Ectodermal cell (in vitro differentiated cells): ENCODE data around the gene TMPRSS13.

Source experiments
- H3K27ac ChIP-seq: 2 replicates; pipeline ENCODE4 v1.7.0; 2013; ENCODE audit warnings: mild to moderate bottlenecking, low read depth, low read length; ENCODE audit not compliant: insufficient read depth, poor library complexity, severe bottlenecking
- H3K27me3 ChIP-seq: 2 replicates; pipeline ENCODE4 v1.7.0; 2013; ENCODE audit warnings: mild to moderate bottlenecking, low read length; ENCODE audit not compliant: insufficient read depth, control insufficient read depth, poor library complexity, severe bottlenecking
- H3K36me3 ChIP-seq: one replicate; pipeline ENCODE4 v1.7.0; 2013; ENCODE audit warnings: low read length; ENCODE audit not compliant: control insufficient read depth, insufficient read depth
- H3K4me1 ChIP-seq: one replicate; pipeline ENCODE4 v1.7.0; 2013; ENCODE audit warnings: low read length; ENCODE audit not compliant: control insufficient read depth, insufficient read depth
- H3K4me3 ChIP-seq: 2 replicates; pipeline ENCODE4 v1.7.0; 2013; ENCODE audit warnings: low read depth, low read length, control low read depth; ENCODE audit not compliant: insufficient read depth
- H3K9me3 ChIP-seq: 2 replicates; pipeline ENCODE4 v1.7.0; 2013; ENCODE audit warnings: mild to moderate bottlenecking, low read length, moderate library complexity; ENCODE audit not compliant: control insufficient read depth
- whole genome bisulfite sequencing, 2 experiments: methylation state at CpG; one replicate each; pipeline ENCODE4 v1.1.7; 2013; ENCODE audit warnings: missing lambda C conversion rate in 2 of 2; 5-methylcytosine and 5-hydroxymethylcytosine counted together

Gene TMPRSS13

GRCh38 chr11:117914398-117914761, 14.8 kb downstream of the TMPRSS13 start:
- Histone ChIP-seq H3K4me1 (peaks cover 11% of the 10 kb centered on the region), H3K36me3 (no peaks in the 10 kb centered on the region), H3K4me3 (no peak overlapping the region), H3K27me3 (no peaks in the 10 kb centered on the region), H3K27ac (no peak overlapping the region), H3K9me3 (no peaks in the 10 kb centered on the region)
- WGBS, 2 experiments = 92 to 93% methylated on average over 5 of the region's 5 CpGs

- Histone ChIP-seq H3K4me3 (no peak overlapping the region), H3K36me3 (no peaks in the 10 kb centered on the region), H3K9me3 (no peaks in the 10 kb centered on the region), H3K27ac (no peak overlapping the region), H3K4me1 (peaks cover 11% of the 10 kb centered on the region), H3K27me3 (no peaks in the 10 kb centered on the region)
- 93 to 96% methylated on average over 9 of the region's 9 CpGs for WGBS, 2 experiments
These were observed 15.3 kb downstream of the TMPRSS13 start for GRCh38 chr11:117913736-117914397.

- H3K27ac ChIP-seq = no peak overlapping the region
- peaks cover 11% of the 10 kb centered on the region for H3K4me1 ChIP-seq
- no peaks in the 10 kb centered on the region for H3K9me3 ChIP-seq
- WGBS, 2 experiments = 95 to 96% methylated on average over 7 of the region's 7 CpGs
- no peak overlapping the region for H3K4me3 ChIP-seq
- no peaks in the 10 kb centered on the region for H3K27me3 ChIP-seq
- no peaks in the 10 kb centered on the region for H3K36me3 ChIP-seq
These were observed 16.7 kb downstream of the TMPRSS13 start for GRCh38 chr11:117912497-117912896.

- Histone ChIP-seq H3K4me3 (no peak overlapping the region), H3K9me3 (no peaks in the 10 kb centered on the region), H3K27ac (no peak overlapping the region), H3K27me3 (no peaks in the 10 kb centered on the region), H3K36me3 (no peaks in the 10 kb centered on the region), H3K4me1 (peaks cover 11% of the 10 kb centered on the region)
- WGBS, 2 experiments = 90 to 94% methylated on average over 3 of the region's 3 CpGs
These were observed 17.5 kb downstream of the TMPRSS13 start for GRCh38 chr11:117911694-117912093.

GRCh38 chr11:117910941-117911655, 18.1 kb downstream of the TMPRSS13 start:
- H3K9me3 ChIP-seq = no peaks in the 10 kb centered on the region
- WGBS, 2 experiments = 91 to 92% methylated on average over 12 of the region's 12 CpGs
- no peak overlapping the region for H3K27ac ChIP-seq
- H3K4me3 ChIP-seq = no peak overlapping the region
- H3K27me3 ChIP-seq = no peaks in the 10 kb centered on the region
- H3K36me3 ChIP-seq = no peaks in the 10 kb centered on the region
- H3K4me1 ChIP-seq = peaks cover 11% of the 10 kb centered on the region

- H3K4me3 ChIP-seq = no peak overlapping the region
- no peak overlapping the region for H3K27ac ChIP-seq
- 73 to 74% methylated on average over 4 of the region's 4 CpGs for WGBS, 2 experiments
- H3K9me3 ChIP-seq = no peaks in the 10 kb centered on the region
- H3K27me3 ChIP-seq = peaks cover under 1% of the 10 kb centered on the region
- H3K4me1 ChIP-seq = peaks cover 11% of the 10 kb centered on the region
- H3K36me3 ChIP-seq = no peaks in the 10 kb centered on the region
These were observed 18.7 kb downstream of the TMPRSS13 start for GRCh38 chr11:117910525-117910924.

GRCh38 chr11:117909611-117910382, 19.4 kb downstream of the TMPRSS13 start:
- no peaks in the 10 kb centered on the region for H3K36me3 ChIP-seq
- peaks cover 6% of the 10 kb centered on the region for H3K4me1 ChIP-seq
- 92% methylated on average over 20 of the region's 20 CpGs for WGBS, 2 experiments
- no peak overlapping the region for H3K27ac ChIP-seq
- H3K27me3 ChIP-seq = peaks cover 3% of the 10 kb centered on the region
- H3K9me3 ChIP-seq = no peaks in the 10 kb centered on the region
- no peak overlapping the region for H3K4me3 ChIP-seq

- no peak overlapping the region for H3K27ac ChIP-seq
- 88 to 89% methylated on average over 4 of the region's 4 CpGs for WGBS, 2 experiments
These were observed 20.1 kb downstream of the TMPRSS13 start for GRCh38 chr11:117908959-117909610.

GRCh38 chr11:117908109-117908895, 20.9 kb downstream of the TMPRSS13 start:
- 92 to 93% methylated on average over 17 of the region's 17 CpGs for WGBS, 2 experiments
- Histone ChIP-seq H3K4me3 (no peak overlapping the region), H3K36me3 (no peaks in the 10 kb centered on the region), H3K27ac (no peak overlapping the region), H3K27me3 (peaks cover 3% of the 10 kb centered on the region), H3K4me1 (no peaks in the 10 kb centered on the region), H3K9me3 (no peaks in the 10 kb centered on the region)

More at GRCh38 chr11:117908959-117909610, 20.1 kb downstream of the TMPRSS13 start:
- Histone ChIP-seq H3K9me3 (no peaks in the 10 kb centered on the region), H3K36me3 (no peaks in the 10 kb centered on the region), H3K27me3 (peaks cover 3% of the 10 kb centered on the region), H3K4me3 (no peak overlapping the region), H3K4me1 (no peaks in the 10 kb centered on the region)
